Ureter (tissue), 1 donor: ENCODE results near the gene HMCN1. TPM values are rescaled to one million over a fixed set of nuclear protein-coding genes. Genes with fewer than 3 reads are reported as not detected.

ENCODE experiments used
- DNase-seq: peaks from one replicate; pipeline ENCODE4 v3.0.0-alpha.2; 2020; ENCODE audit warnings: low spot score
- total RNA-seq: library from RNA; stranded (reverse); gene quantifications from one replicate; pipeline ENCODE4 v1.2.4, GENCODE V29; 2023
- donor health status: DM: yes; HTN: yes; CAD: no.

The HMCN1 gene
- total RNA-seq, 1 donor from 2014 or later = 4.7 TPM

DNA sequence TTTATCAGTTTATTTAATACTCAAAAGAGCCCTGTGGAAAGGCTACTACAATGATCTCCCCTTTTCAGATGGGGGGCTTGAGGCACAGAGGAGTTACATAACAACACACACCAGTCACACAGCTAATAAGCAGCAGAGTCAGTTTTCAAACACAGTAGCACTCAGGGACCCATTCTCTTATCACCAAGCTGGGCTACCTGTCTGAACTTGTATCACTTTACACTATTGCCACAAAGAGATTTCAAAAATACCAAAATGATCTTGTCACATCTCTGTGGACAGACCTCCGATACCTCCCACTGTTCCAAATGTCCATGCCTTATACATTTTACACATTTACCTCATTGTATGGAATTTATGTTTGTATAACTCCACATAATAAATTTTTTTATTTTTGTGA lies 506.2 kb downstream of the HMCN1 start:
- DNase-seq = no peak
